Measurements from ENCODE around the gene IMPDH2. TPM values are rescaled to one million over a fixed set of nuclear protein-coding genes. Genes with fewer than 3 reads are reported as not detected.

Gene IMPDH2
- total RNA-seq, 6 donors from 2014 or later: 67.1 to 142 (median 97.3) TPM

- TF ChIP-seq EP300 (IDR thresholded peaks at IDR 0.05) (no peak), POLR2AphosphoS5 (IDR thresholded peaks at IDR 0.05) (no peak), CTCF (IDR thresholded peaks at IDR 0.05) (no peak), POLR2A (IDR thresholded peaks at IDR 0.05) (no peak)
- Histone ChIP-seq H3K9me3 (no peaks in the 10 kb centered on the region), H3K36me3 (peaks cover 11 to 54% (median 45%) of the 10 kb centered on the region in 4 donors), H3K27ac (no peak overlapping the region), H3K27me3 (no peaks in the 10 kb centered on the region), H3K4me3 (no peak overlapping the region), H3K4me1 (peaks cover 26 to 35% (median 31%) of the 10 kb centered on the region in 4 donors)
- ATAC-seq (ENCODE audit: low FRiP score in 2 of 2) (no peak), DNase-seq (no peak)
- 79 to 91% methylated on average over 3 to 6 of the region's 6 CpGs for WGBS, 2 donors
These were observed 13.4 kb downstream of the IMPDH2 start for GRCh38 chr3:49015765-49016164.

GRCh38 chr3:49015072-49015471, 14.1 kb downstream of the IMPDH2 start:
- H3K4me3 ChIP-seq: no peak overlapping the region
- no peak for TF ChIP-seq CTCF (IDR thresholded peaks at IDR 0.05)
- no peak for TF ChIP-seq EP300 (IDR thresholded peaks at IDR 0.05)
- no peak for TF ChIP-seq POLR2AphosphoS5 (IDR thresholded peaks at IDR 0.05)
- TF ChIP-seq POLR2A (IDR thresholded peaks at IDR 0.05): no peak
- no peak overlapping the region for H3K27ac ChIP-seq
- 86 to 89% methylated on average over 6 to 8 of the region's 8 CpGs for whole genome bisulfite sequencing, 2 donors
- H3K27me3 ChIP-seq: no peaks in the 10 kb centered on the region
- ATAC-seq (ENCODE audit: low FRiP score in 2 of 2): no peak
- no peaks in the 10 kb centered on the region for H3K9me3 ChIP-seq
- peaks cover 11 to 54% (median 45%) of the 10 kb centered on the region in 4 donors for H3K36me3 ChIP-seq
- peaks cover 21 to 28% (median 25%) of the 10 kb centered on the region in 4 donors for H3K4me1 ChIP-seq
- DNase-seq: no peak

GRCh38 chr3:49013738-49014660, 15.2 kb downstream of the IMPDH2 start:
- 86 to 88% methylated on average over 23 to 24 of the region's 24 CpGs for WGBS, 2 donors

GRCh38 chr3:49013113-49013737, 16.0 kb downstream of the IMPDH2 start:
- DNase-seq (no peak), ATAC-seq (ENCODE audit: low FRiP score in 2 of 2) (no peak)
- WGBS, 2 donors: 87 to 88% methylated on average over 5 to 13 of the region's 19 CpGs
- Histone ChIP-seq H3K9me3 (no peaks in the 10 kb centered on the region), H3K4me3 (no peak overlapping the region), H3K27me3 (no peaks in the 10 kb centered on the region), H3K4me1 (peaks cover 14 to 30% (median 15%) of the 10 kb centered on the region in 4 donors), H3K27ac (no peak overlapping the region), H3K36me3 (peaks cover 11 to 54% (median 45%) of the 10 kb centered on the region in 4 donors)
- TF ChIP-seq EP300 (IDR thresholded peaks at IDR 0.05): no peak
- TF ChIP-seq POLR2AphosphoS5 (IDR thresholded peaks at IDR 0.05): no peak
- no peak for TF ChIP-seq CTCF (IDR thresholded peaks at IDR 0.05)

More at GRCh38 chr3:49013738-49014660, 15.2 kb downstream of the IMPDH2 start:
- Histone ChIP-seq H3K36me3 (peaks cover 11 to 54% (median 45%) of the 10 kb centered on the region in 4 donors), H3K4me1 (peaks cover 11 to 26% (median 15%) of the 10 kb centered on the region in 4 donors), H3K9me3 (no peaks in the 10 kb centered on the region), H3K27me3 (no peaks in the 10 kb centered on the region), H3K4me3 (no peak overlapping the region), H3K27ac (no peak overlapping the region)
- TF ChIP-seq POLR2AphosphoS5 (IDR thresholded peaks at IDR 0.05) (no peak), CTCF (IDR thresholded peaks at IDR 0.05) (peak; percentile 29 to 63 (median 40))
- no peak for ATAC-seq (ENCODE audit: low FRiP score in 2 of 2)
- DNase-seq: peak in 1 of 2 donors; percentile 72
